WERI-Rb-1 (cell line): ENCODE results near the gene CRYBA1.

ENCODE experiments used
- DNase-seq: peaks from one replicate; pipeline ENCODE4 v3.0.0-alpha.2; 2020
- H3K27ac ChIP-seq: fragments of 250-450 bp; sonication (Bioruptor Pico); 2 replicates; pipeline ENCODE4 v1.5.1; 2020; ENCODE audit warnings: mild to moderate bottlenecking, moderate library complexity
- H3K27me3 ChIP-seq: fragments of 250-450 bp; sonication (Bioruptor Pico); 2 replicates; pipeline ENCODE4 v1.5.1; 2021; ENCODE audit warnings: mild to moderate bottlenecking, low read depth, moderate library complexity; ENCODE audit not compliant: insufficient read depth, severe bottlenecking
- H3K36me3 ChIP-seq: fragments of 250-450 bp; sonication (Bioruptor Pico); 2 replicates; pipeline ENCODE4 v1.5.1; 2020; ENCODE audit warnings: mild to moderate bottlenecking, moderate library complexity
- H3K4me3 ChIP-seq: 2 replicates; pipeline ENCODE4 v1.5.1; 2011; ENCODE audit warnings: low read depth, mild to moderate bottlenecking, control low read depth, low read length
- H3K9me3 ChIP-seq: fragments of 250-450 bp; sonication (Bioruptor Pico); 2 replicates; pipeline ENCODE4 v1.5.1; 2021; ENCODE audit warnings: mild to moderate bottlenecking, moderate library complexity; ENCODE audit not compliant: severe bottlenecking
- TF ChIP-seq, protein P1 (sequence below): IDR thresholded peaks from 2 replicates; pipeline ENCODE4 v1.5.1; 2011; ENCODE audit warnings: low read depth, mild to moderate bottlenecking, control low read depth, inconsistent platforms, low read length

CRYBA1 gene

DNA sequence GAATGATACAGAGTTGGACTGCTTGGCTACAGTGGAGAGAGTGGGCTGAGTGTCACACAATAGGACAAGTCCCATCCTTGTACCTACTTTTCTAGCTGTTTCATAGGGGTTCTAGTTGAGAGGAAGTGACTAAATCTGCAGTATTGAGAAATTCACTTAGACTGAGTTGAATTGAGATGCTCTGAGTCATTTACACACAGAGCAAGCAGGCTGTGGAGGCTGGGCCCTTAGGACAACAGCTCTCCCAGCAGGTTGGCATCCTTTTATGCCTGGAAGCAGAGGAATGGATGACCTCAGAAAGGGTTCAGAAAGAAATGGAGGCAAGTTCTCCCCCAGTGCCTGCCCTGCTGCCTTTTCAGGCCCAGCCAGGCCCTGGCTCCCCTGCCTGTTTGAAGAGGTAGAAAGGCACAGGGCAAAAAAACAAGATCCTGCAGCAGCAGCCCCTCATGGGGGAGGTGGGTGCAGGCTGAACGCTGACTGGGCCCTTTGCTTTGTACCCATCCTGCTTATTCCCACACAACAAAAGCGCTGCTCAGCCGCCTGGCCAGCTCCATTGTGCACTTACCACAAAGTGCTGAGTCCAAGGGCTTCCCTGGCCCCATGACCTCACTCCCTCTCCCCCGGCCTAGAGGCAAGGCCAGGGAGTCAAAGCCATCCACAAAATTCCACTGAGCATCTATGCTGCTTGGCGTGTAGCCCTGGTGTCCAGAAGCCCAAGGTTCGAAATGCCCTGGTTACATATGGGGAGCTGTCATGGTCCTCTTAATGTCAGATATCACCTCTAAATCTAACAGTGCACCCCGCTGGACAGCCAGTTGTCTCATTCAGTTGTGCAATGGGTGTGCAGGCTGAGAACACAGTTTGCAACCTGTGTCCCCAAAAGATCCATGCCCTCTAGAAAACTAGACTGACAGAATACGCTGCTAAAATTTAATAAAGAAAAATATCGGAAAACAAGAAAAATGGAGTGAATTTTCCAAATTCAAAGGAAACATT lies 5.4 kb upstream of the CRYBA1 start:
- H3K4me3 ChIP-seq = no peak overlapping the region
- DNase-seq = peak; percentile 18
- H3K36me3 ChIP-seq = no peaks in the 10 kb centered on the region
- H3K27me3 ChIP-seq = no peaks in the 10 kb centered on the region
- H3K27ac ChIP-seq = no peak overlapping the region
- H3K9me3 ChIP-seq = no peaks in the 10 kb centered on the region
- TF ChIP-seq, protein P1, sequence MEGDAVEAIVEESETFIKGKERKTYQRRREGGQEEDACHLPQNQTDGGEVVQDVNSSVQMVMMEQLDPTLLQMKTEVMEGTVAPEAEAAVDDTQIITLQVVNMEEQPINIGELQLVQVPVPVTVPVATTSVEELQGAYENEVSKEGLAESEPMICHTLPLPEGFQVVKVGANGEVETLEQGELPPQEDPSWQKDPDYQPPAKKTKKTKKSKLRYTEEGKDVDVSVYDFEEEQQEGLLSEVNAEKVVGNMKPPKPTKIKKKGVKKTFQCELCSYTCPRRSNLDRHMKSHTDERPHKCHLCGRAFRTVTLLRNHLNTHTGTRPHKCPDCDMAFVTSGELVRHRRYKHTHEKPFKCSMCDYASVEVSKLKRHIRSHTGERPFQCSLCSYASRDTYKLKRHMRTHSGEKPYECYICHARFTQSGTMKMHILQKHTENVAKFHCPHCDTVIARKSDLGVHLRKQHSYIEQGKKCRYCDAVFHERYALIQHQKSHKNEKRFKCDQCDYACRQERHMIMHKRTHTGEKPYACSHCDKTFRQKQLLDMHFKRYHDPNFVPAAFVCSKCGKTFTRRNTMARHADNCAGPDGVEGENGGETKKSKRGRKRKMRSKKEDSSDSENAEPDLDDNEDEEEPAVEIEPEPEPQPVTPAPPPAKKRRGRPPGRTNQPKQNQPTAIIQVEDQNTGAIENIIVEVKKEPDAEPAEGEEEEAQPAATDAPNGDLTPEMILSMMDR = no peak

DNA sequence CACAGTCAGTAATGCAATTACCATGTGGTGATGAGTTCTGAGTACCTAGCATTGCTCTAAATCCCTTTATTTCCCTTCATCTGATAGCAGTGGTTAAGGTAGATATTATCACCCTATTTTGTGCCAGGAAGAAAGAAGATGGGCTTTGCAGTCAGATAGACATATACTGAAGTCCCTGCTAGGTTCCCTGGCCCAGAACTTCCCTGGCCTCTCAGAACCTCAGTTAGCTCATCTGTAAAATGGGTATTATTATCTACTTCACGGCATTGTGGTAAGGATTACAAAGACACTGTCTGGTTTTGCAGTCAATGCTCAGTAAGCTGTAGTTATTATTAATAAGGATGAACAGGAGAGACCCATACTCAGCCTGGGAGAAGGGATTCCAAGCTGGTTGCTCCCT lies 4.6 kb upstream of the CRYBA1 start:
- no peaks in the 10 kb centered on the region for H3K36me3 ChIP-seq
- H3K27me3 ChIP-seq = no peaks in the 10 kb centered on the region
- TF ChIP-seq, protein P1 = no peak
- H3K27ac ChIP-seq = no peak overlapping the region
- H3K4me3 ChIP-seq = no peak overlapping the region
- no peaks in the 10 kb centered on the region for H3K9me3 ChIP-seq
- no peak for DNase-seq

DNA sequence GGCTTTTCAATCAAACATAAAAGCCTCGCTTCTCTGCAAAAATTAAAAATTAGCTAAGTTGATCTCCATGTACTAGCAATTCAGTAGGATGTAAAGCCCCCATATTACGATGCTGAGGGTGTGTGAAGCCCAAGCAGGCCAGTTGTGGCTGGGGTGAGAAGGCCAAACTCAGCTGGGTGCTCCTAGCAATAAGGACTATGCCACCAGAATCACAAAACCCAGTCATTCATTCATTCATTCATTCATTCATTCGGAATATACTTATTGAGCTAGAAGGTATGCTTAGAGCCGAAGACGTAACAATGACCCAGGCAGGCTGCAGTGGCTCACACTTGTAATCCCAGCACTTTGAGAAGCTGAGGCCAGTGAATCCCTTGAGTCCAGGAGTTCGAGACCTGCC lies 3.9 kb upstream of the CRYBA1 start:
- TF ChIP-seq, protein P1 = no peak
- no peak overlapping the region for H3K27ac ChIP-seq
- no peaks in the 10 kb centered on the region for H3K27me3 ChIP-seq
- no peaks in the 10 kb centered on the region for H3K9me3 ChIP-seq
- DNase-seq = no peak
- no peak overlapping the region for H3K4me3 ChIP-seq
- no peaks in the 10 kb centered on the region for H3K36me3 ChIP-seq

DNA sequence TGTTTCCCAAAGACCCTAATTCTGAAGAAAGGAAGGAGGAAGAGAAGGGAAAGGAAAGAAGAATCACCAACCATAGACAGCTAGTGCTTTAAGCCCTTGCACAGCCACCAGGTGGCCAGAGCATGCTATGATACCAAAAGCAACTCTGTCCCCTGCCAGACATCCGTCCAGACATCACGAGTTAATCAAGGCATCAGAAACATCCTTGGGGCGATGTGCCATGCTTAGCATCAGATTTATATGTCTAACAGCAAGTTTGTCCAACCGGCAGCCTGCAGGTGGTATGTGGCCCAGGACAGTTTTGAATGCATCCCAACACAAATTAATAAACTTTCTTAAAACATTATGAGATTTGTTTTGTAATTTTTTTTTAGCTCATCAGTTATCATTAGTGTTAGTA lies 2.9 kb upstream of the CRYBA1 start:
- Histone ChIP-seq H3K27ac (no peak overlapping the region), H3K36me3 (no peaks in the 10 kb centered on the region), H3K4me3 (no peak overlapping the region), H3K9me3 (no peaks in the 10 kb centered on the region), H3K27me3 (no peaks in the 10 kb centered on the region)
- TF ChIP-seq, protein P1 = peak; percentile 84
- peak; percentile 49 for DNase-seq

DNA sequence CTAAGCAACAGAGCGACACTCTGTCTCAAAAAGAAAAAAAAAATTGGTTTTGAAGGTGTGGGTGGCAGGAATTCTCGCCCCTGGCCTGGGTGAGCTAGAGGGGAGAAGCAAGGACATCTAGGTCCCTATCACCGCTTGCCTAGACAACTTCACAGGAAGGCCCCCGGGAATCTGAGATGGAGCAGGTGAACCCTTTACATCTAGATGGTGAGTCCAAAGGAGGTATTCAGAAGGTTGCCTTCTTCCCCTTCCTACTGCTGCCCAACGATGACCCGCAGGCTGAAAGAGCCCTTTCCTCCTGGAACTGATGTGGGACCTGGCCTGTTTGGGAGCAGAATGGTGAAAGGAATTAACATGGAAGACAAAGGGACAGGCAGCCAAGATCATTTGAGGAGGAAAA lies 1.3 kb upstream of the CRYBA1 start:
- TF ChIP-seq, protein P1 = no peak
- no peaks in the 10 kb centered on the region for H3K27me3 ChIP-seq
- H3K9me3 ChIP-seq = no peaks in the 10 kb centered on the region
- no peak for DNase-seq
- no peaks in the 10 kb centered on the region for H3K36me3 ChIP-seq
- no peak overlapping the region for H3K4me3 ChIP-seq
- H3K27ac ChIP-seq = no peak overlapping the region
